ENCODE data around the gene GOLGA6C.
"Not testable (repeated sequence)": the region's sequence is repeated elsewhere in the genome, so short reads cannot be mapped to it uniquely, and the experiment has no call there.

Gene GOLGA6C

DNA sequence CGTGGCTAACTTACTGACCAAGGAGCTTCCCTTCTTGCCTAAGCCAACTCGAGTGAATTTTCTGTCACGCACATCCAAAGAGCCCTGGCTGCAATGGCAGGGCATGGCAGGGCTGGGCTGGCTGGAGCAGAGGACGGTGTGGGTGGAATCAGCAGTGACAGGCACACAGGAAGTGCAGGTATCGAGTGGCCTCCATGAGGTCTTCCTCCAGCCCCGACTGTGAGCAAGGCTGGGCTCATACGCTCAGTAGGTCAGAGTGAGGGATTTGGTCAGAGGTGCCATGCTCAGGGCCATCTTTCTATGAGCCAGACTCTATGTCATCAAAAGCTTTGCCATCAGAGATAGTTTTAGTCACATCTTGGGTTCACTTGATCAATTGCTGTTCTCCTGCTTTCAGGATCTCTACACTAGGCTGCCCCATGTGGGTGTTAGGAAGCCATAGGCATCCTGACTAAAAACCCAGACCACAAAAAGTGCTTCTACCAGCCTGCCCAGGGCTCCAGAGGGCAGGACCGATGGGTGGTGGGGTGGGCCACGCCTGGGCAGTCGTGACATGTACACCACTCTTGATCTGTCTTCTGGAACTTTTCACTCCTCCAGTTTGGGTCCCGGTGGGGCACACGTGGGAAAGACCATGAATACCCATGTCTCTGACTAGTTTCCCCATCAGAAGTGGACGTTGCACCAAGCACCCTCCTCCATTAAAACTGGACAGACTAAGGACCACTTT lies 55.1 kb downstream of the GOLGA6C start:
- no peak for DNase-seq (ENCODE audit: low spot score)
- no peak for TF ChIP-seq CTCF (IDR thresholded peaks at IDR 0.05; ENCODE audit: extremely low read depth, missing control alignments)

- no peak for DNase-seq (ENCODE audit: low spot score)
- no peak for TF ChIP-seq CTCF (IDR thresholded peaks at IDR 0.05; ENCODE audit: extremely low read depth, missing control alignments)
These were observed 56.6 kb downstream of the GOLGA6C start for GRCh38 chr15:75314552-75315290.

DNA sequence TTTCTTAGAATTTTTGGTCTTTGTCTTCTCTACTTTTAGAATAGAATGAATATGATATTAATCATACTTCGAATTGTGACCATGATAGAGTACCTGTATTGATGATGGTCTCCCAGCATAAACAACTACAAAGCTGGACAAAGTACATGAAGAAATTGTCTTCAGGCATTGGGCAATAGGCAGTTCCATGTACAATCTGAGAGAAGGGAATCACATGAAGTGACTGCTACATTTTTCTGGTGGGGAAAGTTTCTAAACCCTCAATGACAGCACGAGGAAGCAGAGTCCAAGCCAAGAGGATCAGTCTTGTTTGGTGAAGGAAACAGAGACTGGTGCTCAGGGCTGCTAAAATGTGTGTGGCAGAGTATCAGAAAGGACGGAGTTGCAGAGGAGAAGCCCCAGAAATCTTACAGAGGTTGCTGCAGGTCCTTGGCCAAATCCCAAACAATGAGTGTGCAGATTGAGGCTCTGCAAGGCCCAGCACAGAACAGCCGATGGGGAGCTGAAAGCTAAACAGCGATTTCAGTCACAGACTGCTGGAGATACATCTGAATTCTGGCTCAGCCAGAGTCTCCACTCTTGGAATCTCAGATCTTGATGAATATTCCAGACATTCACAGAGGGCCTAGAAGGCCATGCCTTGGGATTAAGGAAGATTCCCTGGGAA lies 61.2 kb downstream of the GOLGA6C start:
- DNase-seq (ENCODE audit: low spot score), result not testable (repeated sequence)

Data from GM20000 (cell line).